Stimulated activated CD4-positive, alpha-beta T cell treated with anti-CD3 and anti-CD28 coated beads, Interleukin-1b, Interleukin-23, amount 100 ng/mL, for 24 hours (primary cell): Measurements from ENCODE around the gene KLF15.

Experiments used
- DNase-seq, 4 experiments: peaks; one replicate each; pipeline ENCODE4 v3.0.0-alpha.2; 2020; ENCODE audit warnings: low read depth in 4 of 4, low spot score in 1 of 4

KLF15 gene

DNA sequence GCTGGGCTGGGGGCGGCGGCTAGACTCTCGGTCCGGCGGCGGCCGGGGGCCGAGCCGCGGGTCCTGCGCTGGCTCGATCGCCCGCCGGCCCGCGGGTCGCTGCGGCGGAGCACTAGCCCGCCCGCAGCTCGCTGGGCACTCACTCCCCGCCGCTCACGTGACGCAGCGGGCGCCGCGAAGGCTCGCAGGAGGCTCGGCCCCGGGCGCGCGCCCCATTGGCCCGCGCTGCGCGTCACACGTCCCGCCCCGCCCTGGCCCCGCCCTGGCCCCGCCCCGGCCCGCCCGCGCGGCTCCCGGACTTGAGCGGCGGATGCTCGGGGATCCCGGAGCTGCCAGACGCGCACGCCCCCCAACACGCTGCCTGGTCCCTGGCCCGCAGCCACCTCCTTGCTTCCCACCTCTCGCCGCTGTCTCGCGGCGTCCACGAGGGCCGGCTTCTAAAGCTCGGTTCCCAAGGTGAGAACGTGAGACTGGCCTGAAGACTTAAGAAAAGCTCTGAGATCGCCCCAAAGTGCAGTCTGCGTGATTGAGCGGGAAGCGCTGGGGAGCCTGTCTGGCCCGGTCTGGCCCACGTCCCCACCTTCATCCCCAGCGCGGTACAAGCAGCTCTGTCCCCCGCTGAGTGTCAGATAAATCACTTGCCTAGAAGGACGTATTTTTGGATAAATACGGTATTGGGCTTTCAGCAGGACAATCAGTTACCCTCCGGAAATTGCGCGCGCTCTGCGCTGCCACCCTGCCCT lies at the start of gene KLF15:
Gene KLF15, minus strand, starts transcription at position 114 of the 743 bp plus-strand sequence. CDS start 4,486 bp downstream, outside the sequence.
- peak; percentile 38 to 75 (median 64) for DNase-seq

GRCh38 chr3:126406389-126407296 lies 49.4 kb upstream of the KLF15 start:
- no peak for DNase-seq

GRCh38 chr3:126402666-126403302 lies 45.6 kb upstream of the KLF15 start:
- no peak for DNase-seq

- no peak for DNase-seq
Measured at GRCh38 chr3:126402178-126402577, 45.0 kb upstream of the KLF15 start.

DNA sequence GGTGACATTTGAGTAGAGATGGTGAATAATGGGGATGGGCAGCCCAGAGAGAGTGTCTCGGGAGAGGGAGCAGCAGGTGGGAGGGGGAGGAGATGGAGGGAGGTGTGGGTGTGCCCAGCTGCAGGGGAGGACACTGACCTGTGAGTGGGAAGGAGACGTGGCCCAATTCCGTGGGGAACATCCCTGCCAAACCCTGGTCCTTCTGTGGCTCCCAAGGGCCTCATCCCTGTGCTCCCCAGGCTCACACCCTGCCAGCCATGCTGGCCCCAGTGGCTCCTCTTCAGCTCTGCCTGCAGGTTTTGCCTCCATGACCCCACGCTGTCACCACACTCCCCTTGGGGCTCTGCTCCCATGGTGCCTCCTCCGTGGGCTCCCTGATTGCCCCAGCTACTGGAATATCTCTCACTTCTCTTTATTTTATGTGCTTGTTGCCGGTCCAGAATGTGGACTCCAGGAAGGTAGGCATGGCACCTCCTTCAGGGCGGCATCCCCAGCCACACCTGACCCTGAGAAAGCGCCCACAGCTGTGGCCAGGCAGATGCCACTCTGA lies 44.5 kb upstream of the KLF15 start:
- DNase-seq, result no peak

- DNase-seq, result no peak
Measured at GRCh38 chr3:126399756-126400155, 42.5 kb upstream of the KLF15 start.

DNA sequence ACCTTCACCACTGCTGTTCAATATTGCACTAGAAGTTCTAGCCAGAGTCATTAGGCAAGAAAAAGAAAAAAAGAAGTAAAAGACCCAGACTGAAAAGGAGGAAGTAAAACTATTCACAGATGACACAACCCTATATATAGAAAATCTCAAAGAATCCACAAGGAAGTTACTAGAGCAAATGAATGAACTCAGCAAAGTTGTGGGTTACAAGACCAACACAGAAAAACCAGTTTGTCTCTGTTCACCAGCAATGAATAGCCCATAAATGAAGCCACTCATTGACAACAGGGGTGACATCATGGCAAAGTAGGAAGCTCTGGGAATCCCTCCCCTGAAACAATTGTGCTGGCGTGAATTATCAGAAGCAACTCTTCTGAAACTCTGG lies 42.1 kb upstream of the KLF15 start:
- DNase-seq, result no peak

- no peak for DNase-seq
Measured at GRCh38 chr3:126398423-126399350, 41.5 kb upstream of the KLF15 start.

GRCh38 chr3:126397610-126398422 lies 40.6 kb upstream of the KLF15 start:
- DNase-seq, result no peak

DNA sequence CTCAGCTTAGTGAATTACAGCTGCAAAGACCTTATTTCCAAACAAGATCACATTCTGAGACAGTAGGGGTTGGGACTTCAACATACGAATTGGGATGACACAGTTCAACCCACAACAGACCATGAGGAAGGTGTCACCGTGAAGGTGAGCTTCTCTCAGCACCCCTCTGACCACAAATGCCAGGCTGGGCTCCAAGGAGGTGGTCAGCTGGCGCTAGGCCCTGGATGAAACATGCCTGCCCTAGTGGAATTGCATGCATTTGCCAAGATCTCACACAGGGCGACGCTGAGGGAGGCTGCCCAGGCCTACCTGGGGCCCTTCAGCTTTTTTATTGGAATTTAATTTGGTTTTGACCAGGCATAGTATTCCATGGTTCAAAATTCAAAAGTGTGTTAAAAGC lies 39.3 kb upstream of the KLF15 start:
- DNase-seq, result no peak

GRCh38 chr3:126395846-126396513 lies 38.8 kb upstream of the KLF15 start:
- DNase-seq, result no peak

DNA sequence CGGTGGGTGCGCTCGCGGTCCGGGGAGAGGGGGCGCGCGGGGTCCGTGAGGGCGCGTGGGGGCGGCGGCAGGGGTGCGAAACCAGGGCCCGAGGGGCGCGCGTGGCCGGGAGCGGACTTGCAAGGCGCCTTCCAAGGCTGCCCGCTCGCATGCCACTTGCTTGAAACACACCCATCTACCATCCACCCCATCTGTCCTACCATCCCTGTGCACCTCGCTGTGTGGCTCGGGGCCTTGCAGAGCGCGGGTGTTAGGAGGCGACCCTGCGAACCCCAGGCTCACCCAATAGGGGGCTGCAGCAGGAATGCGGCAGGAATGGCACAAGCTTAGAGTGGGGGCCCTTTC lies 37.7 kb upstream of the KLF15 start:
- DNase-seq, result no peak

GRCh38 chr3:126394179-126394976 lies 37.2 kb upstream of the KLF15 start, which contains the start of gene CFAP100:
CFAP100 (plus strand) TSS chr3:126394909; CDS start chr3:126396001, 1,092 bp downstream.
- DNase-seq, result no peak

DNA sequence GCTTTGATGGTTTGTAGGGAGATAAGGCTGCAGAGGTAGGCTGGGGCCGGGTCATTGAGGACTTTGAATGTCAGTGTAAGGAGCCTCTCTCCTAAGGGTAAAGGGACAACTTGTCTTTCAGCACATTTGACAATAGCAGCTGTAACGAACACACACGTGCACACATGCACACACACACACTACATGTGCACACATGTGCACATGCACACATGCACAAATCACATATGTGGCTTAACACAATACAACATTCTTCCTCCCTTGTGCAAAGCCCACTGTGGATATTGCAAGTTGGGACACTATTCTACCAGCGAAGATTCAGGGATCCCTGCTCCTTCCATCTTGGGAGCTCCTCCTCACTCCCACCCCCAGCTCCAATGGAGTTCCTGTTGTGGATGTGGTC lies 36.4 kb upstream of the KLF15 start:
- no peak for DNase-seq

DNA sequence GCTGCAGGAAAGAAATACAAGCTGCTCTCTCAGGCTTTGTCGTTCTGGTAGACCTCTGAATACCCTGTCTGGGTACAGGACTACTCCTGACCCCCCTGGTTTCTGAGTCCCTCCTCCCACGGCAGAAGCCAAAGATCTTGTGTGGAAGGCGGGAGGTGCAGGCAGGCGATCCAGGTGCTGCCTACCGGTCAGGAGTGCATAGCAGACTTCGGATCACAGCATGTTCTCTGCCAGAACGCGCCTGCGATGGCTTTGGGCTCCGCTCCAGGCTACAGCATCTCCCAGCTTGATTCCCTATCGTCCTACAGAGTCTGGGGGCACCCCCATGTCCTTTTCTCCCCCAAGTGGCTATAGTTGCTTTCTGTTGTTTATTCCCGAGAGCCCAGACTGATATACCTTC lies 35.0 kb upstream of the KLF15 start:
- no peak for DNase-seq

- no peak for DNase-seq
Measured at GRCh38 chr3:126391631-126392030, 34.4 kb upstream of the KLF15 start.

DNA sequence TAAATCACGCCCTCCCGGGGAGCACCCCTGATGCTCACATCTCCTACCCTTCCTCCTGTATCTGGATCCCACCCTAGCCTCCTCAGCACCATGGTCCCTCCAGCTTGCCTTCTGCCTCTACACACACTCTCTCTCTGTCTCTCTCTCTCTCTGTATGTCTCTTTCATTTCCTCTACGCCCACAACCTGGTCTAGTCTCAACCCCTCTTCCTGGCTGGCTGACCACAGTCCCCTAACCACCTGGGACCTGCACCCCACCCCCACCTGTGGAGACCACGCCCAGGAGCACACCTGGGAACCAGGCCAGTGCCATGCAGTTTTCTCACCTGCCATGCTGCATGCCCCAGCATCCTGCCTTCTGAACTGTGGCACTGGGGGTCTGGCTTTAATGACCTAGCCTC lies 33.5 kb upstream of the KLF15 start:
- no peak for DNase-seq

DNA sequence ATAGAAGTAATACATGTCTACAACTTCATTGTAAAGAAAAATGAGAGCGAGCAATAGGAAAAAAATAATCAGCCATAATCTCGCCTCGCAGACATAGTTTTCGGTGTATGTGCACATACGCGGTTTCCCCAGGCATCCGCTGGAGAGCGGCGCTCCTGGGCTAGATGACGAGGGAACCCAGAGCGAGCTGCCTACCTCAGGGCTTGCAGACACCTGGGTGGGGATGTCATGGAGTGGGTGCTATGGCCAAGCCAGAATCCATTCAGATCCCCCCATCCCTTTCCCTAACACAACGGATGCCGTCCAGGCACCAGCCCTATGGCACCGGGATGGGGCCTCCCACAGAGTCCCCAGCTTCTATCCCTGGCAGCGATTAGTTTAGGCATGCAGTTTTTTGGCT lies 33.0 kb upstream of the KLF15 start:
- no peak for DNase-seq
